ENCODE data around the gene SLC35A5. TPM values are rescaled to one million over a fixed set of nuclear protein-coding genes. Genes with fewer than 3 reads are reported as not detected.

SLC35A5 gene
- total and polyA plus RNA-seq, 9 of the 15 experiments (the other 6 are each of a cell fraction or from before 2014, with no cell fraction given), result 4.0 to 13.0 (median 9.7) TPM

GRCh38 chr3:112561734-112562529 is at the start of gene SLC35A5, which contains the start of gene ATG3 (continued):
- TF ChIP-seq ZBTB40 (IDR thresholded peaks at IDR 0.05) (peak; percentile 58; the same call in 1 of the 2 replicates), ZBTB40 (CRISPR knock-in tag; IDR thresholded peaks at IDR 0.05) (no peak), SPI1 (IDR thresholded peaks at IDR 0.05; ENCODE audit: borderline replicate concordance, low read depth, low read length) (no peak), ZNF3 (CRISPR knock-in tag; IDR thresholded peaks at IDR 0.05) (no peak), TAF9B (IDR thresholded peaks at IDR 0.05; ENCODE audit: partially characterized antibody) (peak; percentile 76), NR2F6 (CRISPR knock-in tag; IDR thresholded peaks at IDR 0.05) (no peak), RBM15 (IDR thresholded peaks at IDR 0.05; ENCODE audit: insufficient read depth, low read length) (no peak), CTCF (IDR thresholded peaks at IDR 0.05 in 2 of 3, conservative IDR thresholded peaks at IDR 0.05 in 1 of 3; ENCODE audit: insufficient read depth in 2 of 3, low read depth in 1 of 3, low read length in 3 of 3) (no peak), POLR3A (IDR thresholded peaks at IDR 0.05; ENCODE audit: borderline replicate concordance, extremely low read depth, insufficient read depth, insufficient read length) (no peak), USF2 (CRISPR knock-in tag; IDR thresholded peaks at IDR 0.05) (peak; percentile 100), MBD2 (IDR thresholded peaks at IDR 0.05; ENCODE audit: borderline replicate concordance, low read depth) (no peak; the same call in 1 of the 2 replicates), IFI16 (CRISPR knock-in tag; IDR thresholded peaks at IDR 0.05) (no peak), ATF6 (CRISPR knock-in tag; IDR thresholded peaks at IDR 0.05) (0 out of 2 replicates have a peak, but pooled peaks have one; percentile 36)

Measured in K562 (cell line).